ENCODE results near the gene COG1. TPM values are rescaled to one million over a fixed set of nuclear protein-coding genes. Genes with fewer than 3 reads are reported as not detected.

Gene COG1
- total and polyA plus RNA-seq, 2 donors (not counting 3 experiments of a cell fraction or from before 2014, with no cell fraction given): 26.2 to 39.0 TPM

DNA sequence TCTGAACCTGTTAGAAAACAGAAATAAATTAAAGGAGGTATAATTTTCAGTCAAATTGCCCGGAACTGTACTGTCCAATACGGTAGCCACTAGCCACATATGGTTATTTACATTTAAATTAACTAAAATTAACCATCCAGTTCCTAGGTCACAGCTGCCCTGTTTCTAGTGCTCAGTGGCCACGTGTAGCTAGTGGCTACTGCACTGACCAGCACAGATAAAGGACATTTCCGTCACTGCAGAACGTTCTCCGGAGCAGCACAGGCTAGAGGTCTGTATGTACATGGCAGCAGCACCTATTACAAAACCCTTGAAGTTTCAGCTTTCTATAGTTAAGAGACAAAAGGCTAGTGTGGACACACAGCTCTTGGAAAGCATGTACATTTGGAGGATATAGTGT, 35.1 kb downstream of the COG1 start:
- H3K9me3 ChIP-seq (replicated peaks; ENCODE audit: control insufficient read depth, insufficient read depth, low read length): no peaks in the 10 kb centered on the region
- DNase-seq (ENCODE audit: low read depth, low spot score) (no peak), FAIRE-seq (no peak)
- no peak overlapping the region for H3K27ac ChIP-seq (ENCODE audit: insufficient read depth, low read depth, low read length)
- H3K27me3 ChIP-seq (ENCODE audit: control insufficient read depth in 2 of 2, insufficient read depth in 2 of 2, low read length in 2 of 2): no peaks in the 10 kb centered on the region
- H3K4me1 ChIP-seq (ENCODE audit: control insufficient read depth, extremely low read depth, insufficient read depth, low read length): peaks cover 43% of the 10 kb centered on the region
- no peak overlapping the region for H3K4me3 ChIP-seq (replicated peaks in 1 of 3; ENCODE audit: insufficient read depth in 1 of 3, low read depth in 1 of 3, low read length in 3 of 3)
- no TSS peak for BruUV-seq (replicated peaks)
- no peaks in the 10 kb centered on the region for H3K36me3 ChIP-seq (ENCODE audit: control insufficient read depth in 2 of 2, extremely low read depth in 1 of 2, insufficient read depth in 2 of 2, low read length in 2 of 2)
- intact Hi-C loops (cut with micrococcal nuclease) (no loop called here), dilution Hi-C loops (cut with MboI; ENCODE audit: extremely low pct_ligation_motif_present, low sequenced_read_pairs) (no loop called here)
- H3K9ac ChIP-seq (replicated peaks; ENCODE audit: extremely low read depth, insufficient read depth, low read length): no peak overlapping the region
- POLR2A ChIA-PET: no interaction called here
- no peak overlapping the region for H2AFZ ChIP-seq (ENCODE audit: low read depth, low read length)
- TF ChIP-seq POLR2A (IDR thresholded peaks at IDR 0.05; ENCODE audit: low read depth, low read length): no peak
- TF ChIP-seq, protein P1, sequence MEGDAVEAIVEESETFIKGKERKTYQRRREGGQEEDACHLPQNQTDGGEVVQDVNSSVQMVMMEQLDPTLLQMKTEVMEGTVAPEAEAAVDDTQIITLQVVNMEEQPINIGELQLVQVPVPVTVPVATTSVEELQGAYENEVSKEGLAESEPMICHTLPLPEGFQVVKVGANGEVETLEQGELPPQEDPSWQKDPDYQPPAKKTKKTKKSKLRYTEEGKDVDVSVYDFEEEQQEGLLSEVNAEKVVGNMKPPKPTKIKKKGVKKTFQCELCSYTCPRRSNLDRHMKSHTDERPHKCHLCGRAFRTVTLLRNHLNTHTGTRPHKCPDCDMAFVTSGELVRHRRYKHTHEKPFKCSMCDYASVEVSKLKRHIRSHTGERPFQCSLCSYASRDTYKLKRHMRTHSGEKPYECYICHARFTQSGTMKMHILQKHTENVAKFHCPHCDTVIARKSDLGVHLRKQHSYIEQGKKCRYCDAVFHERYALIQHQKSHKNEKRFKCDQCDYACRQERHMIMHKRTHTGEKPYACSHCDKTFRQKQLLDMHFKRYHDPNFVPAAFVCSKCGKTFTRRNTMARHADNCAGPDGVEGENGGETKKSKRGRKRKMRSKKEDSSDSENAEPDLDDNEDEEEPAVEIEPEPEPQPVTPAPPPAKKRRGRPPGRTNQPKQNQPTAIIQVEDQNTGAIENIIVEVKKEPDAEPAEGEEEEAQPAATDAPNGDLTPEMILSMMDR (IDR thresholded peaks at IDR 0.05; ENCODE audit: extremely low read depth in 1 of 2, insufficient read depth in 1 of 2, low read depth in 1 of 2, low read length in 2 of 2): no peak
- no peak for TF ChIP-seq MYC (IDR thresholded peaks at IDR 0.05; ENCODE audit: low read depth, low read length)
- no peak for TF ChIP-seq MAX (IDR thresholded peaks at IDR 0.05; ENCODE audit: insufficient read depth, insufficient read length)
- TF ChIP-seq FOS (IDR thresholded peaks at IDR 0.05; ENCODE audit: borderline replicate concordance, insufficient read depth, low read length): no peak
- TF ChIP-seq POLR2AphosphoS5 (IDR thresholded peaks at IDR 0.05; ENCODE audit: insufficient read depth, low read depth, low read length): no peak
- no peak for TF ChIP-seq EZH2 (IDR thresholded peaks at IDR 0.05; ENCODE audit: borderline replicate concordance, low read depth, low read length, severe bottlenecking)
- TF ChIP-seq JUN (IDR thresholded peaks at IDR 0.05; ENCODE audit: borderline replicate concordance, insufficient read depth, insufficient read length, low read depth): no peak
- TF ChIP-seq GATA2 (IDR thresholded peaks at IDR 0.05; ENCODE audit: insufficient read depth, insufficient read length, low read depth, low read length): no peak
- H3K4me2 ChIP-seq (ENCODE audit: insufficient read depth, low read length): peak overlapping the region; percentile 57
- H4K20me1 ChIP-seq (replicated peaks; ENCODE audit: control insufficient read depth, extremely low read depth, insufficient read depth, low read length): no peaks in the 10 kb centered on the region
- CTCF ChIA-PET: interaction anchor here (1.0 to 2.9 kb wide), 10 partner anchors 16 to 502 kb away, joined by 3 to 22 read pairs (median 6); partner anchors contain the start of gene COG1
- H3K9me1 ChIP-seq (replicated peaks; ENCODE audit: control insufficient read depth, extremely low read depth, insufficient read depth, low read length): no peaks in the 10 kb centered on the region
- peaks cover 77% of the 10 kb centered on the region for H3K79me2 ChIP-seq (ENCODE audit: control insufficient read depth, insufficient read depth, low read length)

Data from endothelial cell of umbilical vein (primary cell).